Suprapubic skin (tissue), 4 donors: ENCODE measurements around the gene ANKRD18A. TPM values are rescaled to one million over a fixed set of nuclear protein-coding genes. Genes with fewer than 3 reads are reported as not detected.

ENCODE experiments used
- DNase-seq, 2 donors: peaks; one replicate each; pipeline ENCODE4 v3.0.0-alpha.2; 2019; ENCODE audit warnings: low spot score in 2 of 2
- H3K27ac ChIP-seq: fragments of 200-600 bp; sonication (generic); one replicate; pipeline ENCODE4 v1.5.1; 2019
- H3K27me3 ChIP-seq: fragments of 200-600 bp; sonication (generic); one replicate; pipeline ENCODE4 v1.5.1; 2019
- H3K36me3 ChIP-seq: fragments of 200-600 bp; sonication (generic); one replicate; pipeline ENCODE4 v1.5.1; 2019
- H3K4me1 ChIP-seq: fragments of 200-600 bp; sonication (generic); one replicate; pipeline ENCODE4 v1.5.1; 2019
- H3K4me3 ChIP-seq: fragments of 200-600 bp; sonication (generic); one replicate; pipeline ENCODE4 v1.5.1; 2019; ENCODE audit warnings: mild to moderate bottlenecking
- H3K9me3 ChIP-seq: fragments of 200-600 bp; sonication (generic); one replicate; pipeline ENCODE4 v1.5.1; 2019
- CTCF ChIP-seq, 2 donors: fragments of 200-600 bp in 1 of 2; fragments of 450-650 bp in 1 of 2; sonication (generic) in 1 of 2; IDR thresholded peaks; one replicate each; pipeline ENCODE4 v1.5.1; 2016 to 2019; ENCODE audit warnings: antibody characterized with exemption in 2 of 2, mild to moderate bottlenecking in 1 of 2, moderate library complexity in 1 of 2
- EP300 ChIP-seq: sonication (generic); formaldehyde crosslinking; IDR thresholded peaks from one replicate; pipeline ENCODE4 v1.6.1; 2017; ENCODE audit warnings: antibody characterized with exemption
- POLR2A ChIP-seq, 2 donors: fragments of 450-650 bp; IDR thresholded peaks; one replicate each; pipeline ENCODE4 v1.6.1; 2017; ENCODE audit warnings: antibody characterized with exemption in 2 of 2, mild to moderate bottlenecking in 2 of 2, moderate library complexity in 2 of 2
- POLR2AphosphoS5 ChIP-seq, 3 donors: sonication (generic); formaldehyde crosslinking; IDR thresholded peaks; one replicate each; pipeline ENCODE4 v1.6.1; 2017; ENCODE audit warnings: antibody characterized with exemption in 3 of 3
- WGBS: methylation state at CpG from one replicate; pipeline ENCODE4 v1.1.5; 2018; 5-methylcytosine and 5-hydroxymethylcytosine counted together
- total RNA-seq, 4 donors: library from RNA; depleted of rRNA; stranded (reverse); fragments of >200 nt; gene quantifications; one replicate each; pipeline ENCODE4 v1.1.0, GENCODE V29; 2016

ANKRD18A gene
- total RNA-seq, 4 donors from 2014 or later, result 3.1 to 39.0 (median 3.9) TPM

- Histone ChIP-seq H3K4me3 (no peak overlapping the region), H3K9me3 (no peaks in the 10 kb centered on the region), H3K27ac (no peak overlapping the region), H3K4me1 (no peaks in the 10 kb centered on the region), H3K27me3 (peaks cover 13% of the 10 kb centered on the region), H3K36me3 (no peaks in the 10 kb centered on the region)
- 66% methylated on average over 10 of the region's 10 CpGs for WGBS
- DNase-seq, result no peak
- TF ChIP-seq EP300 (no peak), CTCF (IDR thresholded peaks at IDR 0.05) (no peak), POLR2A (IDR thresholded peaks at IDR 0.05) (no peak), POLR2AphosphoS5 (IDR thresholded peaks at IDR 0.05) (no peak)
These were observed 92.9 kb downstream of the ANKRD18A start for GRCh38 chr9:38527503-38527902.

GRCh38 chr9:38526591-38526990, 93.8 kb downstream of the ANKRD18A start:
- 70% methylated on average over 30 of the region's 38 CpGs for WGBS
- Histone ChIP-seq H3K4me1 (no peaks in the 10 kb centered on the region), H3K27ac (no peak overlapping the region), H3K4me3 (no peak overlapping the region), H3K9me3 (no peaks in the 10 kb centered on the region), H3K27me3 (peaks cover 13% of the 10 kb centered on the region), H3K36me3 (no peaks in the 10 kb centered on the region)
- DNase-seq, result no peak
- TF ChIP-seq EP300, result no peak
- no peak for TF ChIP-seq POLR2A (IDR thresholded peaks at IDR 0.05)
- TF ChIP-seq POLR2AphosphoS5 (IDR thresholded peaks at IDR 0.05), result no peak
- TF ChIP-seq CTCF (IDR thresholded peaks at IDR 0.05), result no peak

- H3K27ac ChIP-seq, result no peak overlapping the region
- peaks cover 13% of the 10 kb centered on the region for H3K27me3 ChIP-seq
- DNase-seq, result no peak
- TF ChIP-seq EP300, result no peak
- no peak for TF ChIP-seq POLR2AphosphoS5 (IDR thresholded peaks at IDR 0.05)
- TF ChIP-seq POLR2A (IDR thresholded peaks at IDR 0.05), result no peak
- no peak for TF ChIP-seq CTCF (IDR thresholded peaks at IDR 0.05)
- no peaks in the 10 kb centered on the region for H3K36me3 ChIP-seq
- 74% methylated on average over 5 of the region's 5 CpGs for WGBS
- H3K4me3 ChIP-seq, result no peak overlapping the region
- no peaks in the 10 kb centered on the region for H3K9me3 ChIP-seq
- H3K4me1 ChIP-seq, result no peaks in the 10 kb centered on the region
These were observed 97.3 kb downstream of the ANKRD18A start for GRCh38 chr9:38523121-38523520.

- no peak overlapping the region for H3K4me3 ChIP-seq
- TF ChIP-seq EP300 (no peak), POLR2AphosphoS5 (IDR thresholded peaks at IDR 0.05) (no peak), CTCF (IDR thresholded peaks at IDR 0.05) (no peak)
- H3K36me3 ChIP-seq, result no peaks in the 10 kb centered on the region
- no peaks in the 10 kb centered on the region for H3K4me1 ChIP-seq
- DNase-seq, result no peak
- H3K9me3 ChIP-seq, result no peaks in the 10 kb centered on the region
- H3K27ac ChIP-seq, result no peak overlapping the region
- H3K27me3 ChIP-seq, result peaks cover 7% of the 10 kb centered on the region
- 80% methylated on average over 2 of the region's 2 CpGs for WGBS
These were observed 98.6 kb downstream of the ANKRD18A start for GRCh38 chr9:38521762-38522161.

Other genes starting within 250 kb of the ANKRD18A start
- 1 to 10 TPM; 2.2 to 4.3 (median 3.4) TPM for gene ALDH1B1, start 227.9 kb downstream of the ANKRD18A start, total RNA-seq
- not detected for gene IGFBPL1, start 196.1 kb downstream of the ANKRD18A start, total RNA-seq
- not detected for gene FAM240B, start 99.5 kb upstream of the ANKRD18A start, total RNA-seq